Neuron (in vitro differentiated cells): Measurements from ENCODE around the gene CFAP161.

ENCODE experiments used
- H2AFZ ChIP-seq: one replicate; pipeline ENCODE4 v1.6.1; 2013; ENCODE audit warnings: low read depth, mild to moderate bottlenecking, inconsistent platforms, low read length, moderate library complexity
- H3K27me3 ChIP-seq: one replicate; pipeline ENCODE4 v1.6.1; 2013; ENCODE audit warnings: low read length; ENCODE audit not compliant: insufficient read depth
- H3K36me3 ChIP-seq: one replicate; pipeline ENCODE4 v1.6.1; 2013; ENCODE audit warnings: low read length; ENCODE audit not compliant: insufficient read depth
- H3K4me1 ChIP-seq: one replicate; pipeline ENCODE4 v1.6.1; 2013; ENCODE audit warnings: low read length; ENCODE audit not compliant: insufficient read depth
- H3K4me3 ChIP-seq: 2 replicates; pipeline ENCODE4 v1.5.1; 2013; ENCODE audit warnings: mild to moderate bottlenecking, low read length, moderate library complexity
- H3K9me3 ChIP-seq: one replicate; pipeline ENCODE4 v1.6.1; 2013; ENCODE audit warnings: low read length

Gene CFAP161

DNA sequence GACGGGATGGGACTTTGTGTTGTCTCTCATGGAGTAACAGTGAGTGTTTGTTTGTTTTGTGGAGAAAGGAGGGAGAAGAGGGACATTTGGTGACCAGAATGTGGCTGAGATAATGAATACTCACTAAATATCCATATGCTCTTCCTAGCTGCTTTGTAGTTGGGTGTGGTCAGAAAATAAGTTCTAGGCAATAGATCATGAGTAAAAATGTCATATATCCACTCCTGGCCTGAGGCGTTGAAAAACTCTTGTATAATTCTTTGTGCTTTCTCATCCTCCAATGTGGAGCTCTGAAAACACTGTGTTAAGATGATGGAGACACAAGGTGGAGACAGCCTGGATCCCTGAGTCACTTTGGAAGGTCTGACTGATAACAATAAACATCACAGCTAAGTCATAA, 34.6 kb downstream of the CFAP161 start:
- no peaks in the 10 kb centered on the region for H3K4me1 ChIP-seq
- no peaks in the 10 kb centered on the region for H3K36me3 ChIP-seq
- H3K4me3 ChIP-seq: no peak overlapping the region
- H2AFZ ChIP-seq: no peak overlapping the region
- H3K9me3 ChIP-seq: no peaks in the 10 kb centered on the region
- H3K27me3 ChIP-seq: no peaks in the 10 kb centered on the region

DNA sequence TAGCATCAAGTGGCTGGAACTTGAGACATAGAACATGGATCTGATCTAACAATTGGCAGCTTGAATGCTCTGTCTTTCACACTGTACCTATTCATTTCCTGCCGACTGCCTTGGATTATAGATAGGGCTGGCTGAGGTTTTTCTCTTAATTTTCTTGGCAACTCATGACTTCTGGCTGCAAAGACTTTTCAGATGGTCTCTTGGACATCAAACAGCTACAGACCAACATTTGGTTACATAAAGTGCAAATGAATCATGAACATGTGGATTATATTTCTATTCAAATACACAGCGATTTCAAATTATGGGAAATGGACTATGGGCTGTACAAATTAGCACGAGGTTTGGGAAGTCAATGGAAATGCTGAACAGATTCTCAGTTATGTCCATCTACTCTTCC, 36.4 kb downstream of the CFAP161 start:
- Histone ChIP-seq H3K9me3 (no peaks in the 10 kb centered on the region), H3K27me3 (no peaks in the 10 kb centered on the region), H3K36me3 (no peaks in the 10 kb centered on the region), H3K4me1 (no peaks in the 10 kb centered on the region), H2AFZ (no peak overlapping the region), H3K4me3 (no peak overlapping the region)

DNA sequence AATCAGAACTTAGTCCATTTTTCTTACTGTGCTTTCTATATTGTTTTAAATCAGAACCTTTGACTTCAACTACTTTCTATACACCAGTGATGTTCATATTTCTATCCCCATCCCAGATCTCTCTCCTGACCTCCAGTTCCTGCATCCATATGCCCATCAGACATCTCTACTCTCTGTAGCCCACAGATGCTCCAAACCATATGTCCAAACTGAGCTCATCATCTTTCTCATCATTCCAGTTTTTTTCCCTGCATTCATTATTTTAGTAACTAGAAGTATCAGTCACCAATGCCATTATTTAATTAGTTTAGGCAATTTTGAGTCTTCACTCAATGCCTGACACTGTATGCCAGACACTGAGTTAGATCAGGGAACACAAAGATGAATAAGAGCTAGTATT, 37.2 kb downstream of the CFAP161 start:
- Histone ChIP-seq H3K4me1 (no peaks in the 10 kb centered on the region), H3K9me3 (no peaks in the 10 kb centered on the region), H3K36me3 (no peaks in the 10 kb centered on the region), H2AFZ (no peak overlapping the region), H3K27me3 (no peaks in the 10 kb centered on the region), H3K4me3 (no peak overlapping the region)

DNA sequence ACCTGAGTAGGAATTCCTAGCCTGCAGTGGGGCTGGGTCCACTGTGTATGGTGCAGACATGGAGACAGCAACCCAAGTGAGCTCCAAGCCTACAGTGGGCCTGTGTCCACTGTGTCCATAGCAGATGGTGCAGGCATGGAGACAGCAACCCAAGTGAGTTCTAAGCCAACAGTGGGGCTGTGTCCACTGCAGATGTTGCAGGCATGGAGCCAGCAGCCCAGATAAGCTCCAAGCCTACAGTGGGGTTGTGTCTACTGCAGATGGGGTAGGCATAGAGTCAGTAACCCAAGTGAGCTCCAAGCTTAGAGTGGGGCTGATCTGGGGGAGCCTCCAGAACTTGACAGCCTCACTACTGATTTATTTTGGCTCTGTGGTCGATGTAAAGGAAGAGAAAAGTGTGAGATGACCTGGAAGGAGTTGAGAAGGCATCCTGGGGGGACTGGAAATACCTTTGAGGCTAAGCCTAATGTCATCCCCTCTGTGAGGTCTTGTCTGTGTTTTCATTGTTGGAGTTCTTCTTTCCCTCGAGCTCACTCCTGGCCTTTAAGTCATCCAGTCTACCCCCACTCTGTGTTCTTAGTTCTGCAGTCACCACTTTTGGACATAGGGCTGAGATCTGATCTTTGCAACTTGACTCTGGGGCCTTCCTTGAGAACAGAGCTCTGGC, 40.2 kb downstream of the CFAP161 start:
- H3K4me1 ChIP-seq: no peaks in the 10 kb centered on the region
- no peaks in the 10 kb centered on the region for H3K9me3 ChIP-seq
- H3K4me3 ChIP-seq: no peak overlapping the region
- no peaks in the 10 kb centered on the region for H3K27me3 ChIP-seq
- H3K36me3 ChIP-seq: no peaks in the 10 kb centered on the region
- no peak overlapping the region for H2AFZ ChIP-seq

DNA sequence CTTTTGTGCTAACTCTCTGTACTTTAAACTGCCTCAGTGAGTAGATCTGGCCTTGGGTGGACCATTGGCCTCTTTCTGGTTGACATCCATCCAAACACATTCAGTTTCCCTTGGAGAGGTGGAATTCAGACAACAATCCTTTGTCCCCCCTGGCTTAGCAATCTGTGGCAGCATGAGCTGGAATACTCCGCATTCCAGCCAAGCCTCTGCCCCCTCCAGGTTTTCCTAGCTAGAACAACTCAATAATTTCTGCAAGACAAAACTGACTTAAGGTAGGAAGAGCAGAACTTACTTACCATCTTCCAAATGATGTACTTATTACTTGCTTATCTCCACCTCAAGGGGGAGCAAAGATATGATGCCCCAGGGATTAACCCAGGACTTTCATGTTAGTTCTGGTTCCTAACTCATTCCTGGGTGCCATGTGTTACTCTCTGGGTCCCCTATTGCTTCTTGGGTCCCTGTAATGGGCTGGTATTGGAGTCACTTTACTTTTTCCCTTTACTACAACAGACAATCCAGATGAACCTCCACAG, 40.8 kb downstream of the CFAP161 start:
- no peaks in the 10 kb centered on the region for H3K4me1 ChIP-seq
- no peaks in the 10 kb centered on the region for H3K36me3 ChIP-seq
- no peaks in the 10 kb centered on the region for H3K9me3 ChIP-seq
- no peaks in the 10 kb centered on the region for H3K27me3 ChIP-seq
- H3K4me3 ChIP-seq: no peak overlapping the region
- H2AFZ ChIP-seq: no peak overlapping the region

DNA sequence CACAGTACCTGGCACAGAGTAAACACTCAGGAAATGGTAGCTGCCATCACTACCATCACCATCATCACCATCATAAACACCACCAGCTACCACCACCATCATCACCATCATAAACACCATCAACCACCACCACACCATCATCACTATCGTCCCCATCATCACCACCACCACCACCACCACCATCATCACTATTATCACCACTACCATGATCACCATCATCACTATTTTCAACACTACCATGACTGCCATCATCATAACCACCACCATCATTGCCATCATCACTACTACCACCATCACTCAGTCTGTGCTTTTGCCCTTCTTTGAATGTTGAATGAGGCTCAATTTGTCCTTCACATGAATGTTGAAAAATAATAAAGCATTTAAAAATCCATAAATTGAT, 41.4 kb downstream of the CFAP161 start:
- Histone ChIP-seq H3K36me3 (no peaks in the 10 kb centered on the region), H2AFZ (no peak overlapping the region), H3K9me3 (no peaks in the 10 kb centered on the region), H3K27me3 (no peaks in the 10 kb centered on the region), H3K4me1 (no peaks in the 10 kb centered on the region), H3K4me3 (no peak overlapping the region)

DNA sequence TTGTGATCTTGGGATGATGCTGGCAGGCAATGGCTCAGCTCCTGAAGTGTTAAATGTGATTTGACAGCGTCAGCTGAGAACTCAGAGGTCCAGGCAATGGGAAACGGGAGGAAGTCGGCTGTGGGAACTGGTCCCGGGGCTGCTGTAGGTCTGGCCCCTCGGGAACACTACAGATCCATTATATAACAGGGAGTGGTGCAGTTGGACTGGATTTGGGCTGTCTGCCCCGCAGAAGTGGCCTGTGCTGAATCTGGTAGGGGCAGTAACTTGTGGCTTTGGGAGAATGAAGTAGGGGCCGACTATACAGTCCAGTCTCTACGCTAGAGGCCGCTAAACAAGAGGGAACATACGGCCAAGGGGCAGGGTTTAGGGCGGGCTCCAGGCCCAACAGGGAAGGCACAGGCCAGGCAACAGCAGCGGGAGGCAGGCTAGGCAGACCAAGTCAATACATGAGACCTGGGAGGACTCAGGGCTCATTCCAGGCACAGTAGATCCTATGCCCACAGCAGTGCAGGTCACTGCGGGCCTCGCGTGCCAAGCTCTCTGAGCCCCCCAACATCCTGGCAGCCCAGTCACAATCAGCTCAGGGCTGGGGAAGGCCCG, 42.3 kb downstream of the CFAP161 start:
- no peak overlapping the region for H2AFZ ChIP-seq
- H3K9me3 ChIP-seq: no peaks in the 10 kb centered on the region
- H3K4me3 ChIP-seq: no peak overlapping the region
- H3K4me1 ChIP-seq: no peaks in the 10 kb centered on the region
- no peaks in the 10 kb centered on the region for H3K36me3 ChIP-seq
- H3K27me3 ChIP-seq: no peaks in the 10 kb centered on the region

DNA sequence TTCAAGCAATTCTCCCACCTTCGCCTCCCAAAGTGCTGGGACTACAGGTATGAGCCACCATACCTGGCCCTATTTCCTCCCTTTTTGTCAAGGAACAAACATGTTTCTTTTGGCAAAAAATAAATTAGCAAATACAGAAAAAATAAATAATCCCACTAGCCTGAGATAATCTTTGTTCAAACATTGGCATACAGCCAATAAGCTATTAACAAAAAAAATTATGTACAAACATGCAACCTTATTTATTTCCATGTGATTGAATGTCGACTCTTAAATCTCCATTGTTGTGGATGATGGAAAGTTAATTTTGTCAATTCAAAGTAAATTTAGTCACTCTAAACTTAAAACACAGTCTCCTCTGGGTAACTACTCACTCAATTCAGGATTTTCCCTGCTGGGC, 44.3 kb downstream of the CFAP161 start:
- peaks cover 12% of the 10 kb centered on the region for H3K27me3 ChIP-seq
- H3K9me3 ChIP-seq: no peaks in the 10 kb centered on the region
- no peak overlapping the region for H2AFZ ChIP-seq
- no peaks in the 10 kb centered on the region for H3K36me3 ChIP-seq
- H3K4me1 ChIP-seq: no peaks in the 10 kb centered on the region
- H3K4me3 ChIP-seq: no peak overlapping the region

DNA sequence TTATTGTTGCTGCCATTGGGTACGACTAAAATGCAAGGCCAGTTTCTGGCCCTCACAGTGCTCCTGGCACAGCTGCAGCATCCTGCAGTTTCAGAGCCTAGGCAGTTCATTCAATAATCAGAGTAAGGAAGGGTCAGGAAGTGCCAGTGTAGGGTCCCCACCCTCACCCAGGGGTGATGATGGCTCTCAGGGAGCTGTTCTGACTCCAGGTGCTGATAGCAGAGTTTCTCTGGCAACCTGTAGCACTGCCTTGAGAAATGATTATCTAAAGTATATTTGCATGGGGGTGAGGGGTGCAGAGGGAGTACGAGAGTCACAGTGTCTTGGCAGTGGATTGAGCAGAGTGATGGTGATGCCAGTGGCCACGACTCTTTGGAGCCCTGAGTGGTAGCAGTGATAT, 47.1 kb downstream of the CFAP161 start:
- Histone ChIP-seq H3K9me3 (no peaks in the 10 kb centered on the region), H3K4me1 (no peaks in the 10 kb centered on the region), H3K36me3 (no peaks in the 10 kb centered on the region), H2AFZ (no peak overlapping the region), H3K4me3 (no peak overlapping the region), H3K27me3 (peaks cover 12% of the 10 kb centered on the region)

DNA sequence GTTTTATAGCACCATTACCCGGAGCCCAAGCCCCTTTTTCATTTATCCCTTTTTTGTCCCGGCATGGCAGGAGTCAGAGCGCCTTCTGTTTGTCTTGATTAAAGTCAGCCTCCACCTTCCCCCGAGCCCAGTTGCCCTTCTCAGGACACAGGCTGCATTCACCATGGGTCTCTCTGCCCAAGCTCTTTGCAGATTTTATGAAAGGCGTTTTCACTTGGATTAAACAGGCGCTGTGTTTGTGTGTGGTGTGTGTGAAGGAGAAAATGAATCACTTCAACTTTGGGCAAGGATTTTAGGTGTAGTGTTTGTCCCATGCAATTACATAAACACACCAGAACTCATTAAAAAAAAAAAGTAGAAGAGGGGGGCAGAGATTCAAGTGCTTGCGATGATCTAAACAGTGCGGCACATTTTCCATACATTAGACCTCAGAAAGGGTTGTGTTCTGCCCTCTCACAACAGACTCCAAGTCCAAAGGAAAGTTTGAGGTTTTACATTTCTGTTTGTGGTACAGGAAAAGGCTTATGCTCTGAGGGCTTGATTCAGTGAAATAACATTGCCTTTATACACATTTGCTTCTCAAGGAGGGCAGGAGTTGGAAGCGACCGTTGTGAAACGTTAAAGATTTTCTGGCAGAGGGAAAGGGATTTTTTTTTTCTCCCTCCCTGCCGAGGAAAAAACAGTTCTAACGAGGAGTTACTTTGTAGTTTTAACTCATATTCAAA, 48.1 kb downstream of the CFAP161 start:
- Histone ChIP-seq H3K27me3 (peaks cover 12% of the 10 kb centered on the region), H3K36me3 (no peaks in the 10 kb centered on the region), H2AFZ (no peak overlapping the region), H3K4me1 (no peaks in the 10 kb centered on the region), H3K4me3 (no peak overlapping the region), H3K9me3 (no peaks in the 10 kb centered on the region)

DNA sequence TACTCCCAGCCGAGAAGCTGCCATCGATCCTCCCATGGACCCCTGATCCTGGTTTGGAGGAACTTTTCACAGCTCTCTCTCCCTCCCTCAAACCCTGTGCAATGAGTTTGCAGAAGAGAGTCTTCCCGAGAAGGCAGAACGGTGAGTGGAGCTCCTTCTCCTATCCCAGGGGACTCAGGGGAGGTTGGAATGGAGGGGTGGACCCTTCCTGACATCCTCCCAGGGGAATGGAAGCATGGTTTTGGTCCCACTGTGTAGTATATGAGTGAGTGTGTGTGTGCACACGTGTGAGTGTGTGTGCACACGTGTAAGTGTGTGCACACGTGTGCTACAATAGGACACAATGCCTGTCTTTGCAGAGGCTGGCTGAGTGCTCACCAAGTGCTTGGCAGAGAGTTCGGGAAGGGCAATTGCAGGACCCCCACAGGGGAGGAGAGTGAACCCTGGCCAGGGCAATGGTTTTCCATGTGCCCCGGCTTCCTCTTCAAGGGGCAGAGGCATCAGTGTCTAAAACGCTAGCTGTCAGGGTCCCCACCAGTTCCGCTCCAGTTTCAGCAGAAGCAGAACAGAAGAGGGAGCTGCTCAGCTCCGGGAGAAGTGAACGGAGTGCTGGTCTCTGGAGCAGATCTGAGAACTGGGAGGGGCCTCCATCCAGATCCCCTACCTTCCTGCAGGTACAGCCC, 48.8 kb downstream of the CFAP161 start:
- H3K4me3 ChIP-seq: no peak overlapping the region
- no peaks in the 10 kb centered on the region for H3K4me1 ChIP-seq
- H3K36me3 ChIP-seq: no peaks in the 10 kb centered on the region
- H3K9me3 ChIP-seq: no peaks in the 10 kb centered on the region
- peaks cover 12% of the 10 kb centered on the region for H3K27me3 ChIP-seq
- H2AFZ ChIP-seq: no peak overlapping the region

DNA sequence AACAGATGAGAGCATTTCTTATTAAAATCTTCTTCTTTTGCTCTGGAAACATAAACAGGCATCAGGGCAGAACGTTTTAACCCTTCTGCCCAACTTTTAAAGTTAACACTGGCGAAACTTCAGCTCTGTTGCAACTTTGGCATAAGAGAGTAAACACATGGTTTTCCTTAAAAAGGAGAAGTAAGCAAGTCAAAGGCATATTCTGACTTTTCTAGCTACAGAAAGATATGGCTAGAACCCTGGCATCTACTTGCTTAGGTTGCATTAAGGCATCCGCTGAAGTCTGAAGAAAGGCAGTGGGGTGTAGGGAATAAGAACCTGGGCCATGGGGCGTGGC, 49.3 kb downstream of the CFAP161 start:
- no peak overlapping the region for H3K4me3 ChIP-seq

DNA sequence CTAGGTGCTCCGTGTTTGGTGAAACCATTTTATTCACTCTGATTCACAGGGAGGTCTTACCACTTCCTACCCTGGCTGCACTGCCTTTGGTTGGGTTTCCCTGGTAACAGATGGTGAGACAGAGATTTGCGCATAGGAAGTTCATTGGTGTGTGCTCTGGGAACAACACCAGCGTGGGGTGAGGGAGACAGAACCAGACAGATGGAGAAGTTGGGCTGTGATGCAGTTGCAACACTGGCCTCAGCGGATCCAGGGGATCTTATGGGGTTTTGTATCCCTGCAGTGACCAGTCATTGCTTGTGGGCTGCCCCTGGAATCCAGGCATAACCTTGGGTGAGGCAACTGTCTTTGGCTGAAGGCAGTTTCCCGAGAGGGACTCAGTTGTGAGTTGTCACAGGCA, 50.1 kb downstream of the CFAP161 start:
- Histone ChIP-seq H3K27me3 (peaks cover 12% of the 10 kb centered on the region), H2AFZ (no peak overlapping the region), H3K9me3 (no peaks in the 10 kb centered on the region), H3K4me3 (no peak overlapping the region), H3K4me1 (no peaks in the 10 kb centered on the region), H3K36me3 (no peaks in the 10 kb centered on the region)

More for the DNA sequence above, 49.3 kb downstream of the CFAP161 start:
- Histone ChIP-seq H2AFZ (no peak overlapping the region), H3K36me3 (no peaks in the 10 kb centered on the region), H3K4me1 (no peaks in the 10 kb centered on the region), H3K9me3 (no peaks in the 10 kb centered on the region), H3K27me3 (peaks cover 12% of the 10 kb centered on the region)
